Measurements from ENCODE around the gene CCL4L2.
"Not testable (repeated sequence)": the region's sequence is repeated elsewhere in the genome, so short reads cannot be mapped to it uniquely, and the experiment has no call there.

The CCL4L2 gene

GRCh38 chr17:36187943-36188665, 22.8 kb upstream of the CCL4L2 start:
- peak overlapping the region; percentile 8 for H3K9ac ChIP-seq (ENCODE audit: low read depth, low read length, poor library complexity, severe bottlenecking)
- not testable (repeated sequence) for H4K20me1 ChIP-seq (ENCODE audit: insufficient read depth, low read length, poor library complexity, severe bottlenecking); H3F3A ChIP-seq (ENCODE audit: low read depth); H3K36me3 ChIP-seq (ENCODE audit: insufficient read depth, low read length); H2AFZ ChIP-seq (ENCODE audit: low read length); H3K27me3 ChIP-seq (ENCODE audit: insufficient read depth, low read length, poor library complexity, severe bottlenecking); H3K79me2 ChIP-seq (ENCODE audit: insufficient read depth, low read length); H3K4me3 ChIP-seq (ENCODE audit: low read length, poor library complexity, severe bottlenecking); H3K9me3 ChIP-seq (ENCODE audit: insufficient read depth, low read depth, low read length); H3K9me2 ChIP-seq (replicated peaks; ENCODE audit: low read depth, low read length)
- peak overlapping the region; percentile 31 for H3K4me2 ChIP-seq (ENCODE audit: low read depth, low read length, poor library complexity, severe bottlenecking)
- peaks cover 19% of the 10 kb centered on the region for H3K4me1 ChIP-seq (ENCODE audit: insufficient read depth, low read length, poor library complexity, severe bottlenecking)

- no peak overlapping the region for H3K4me3 ChIP-seq (ENCODE audit: low read length, poor library complexity, severe bottlenecking)
- H2AFZ ChIP-seq (ENCODE audit: low read length): no peak overlapping the region
- TF ChIP-seq CTCF (conservative IDR thresholded peaks at IDR 0.05; ENCODE audit: low read length): no peak
- TF ChIP-seq EZH2phosphoT487 (IDR thresholded peaks at IDR 0.05; ENCODE audit: borderline replicate concordance): no peak
These were observed 22.0 kb upstream of the CCL4L2 start for GRCh38 chr17:36188891-36189306.

GRCh38 chr17:36189993-36190392, 20.9 kb upstream of the CCL4L2 start:
- H4K20me1 ChIP-seq (ENCODE audit: insufficient read depth, low read length, poor library complexity, severe bottlenecking); H2AFZ ChIP-seq (ENCODE audit: low read length); H3K4me3 ChIP-seq (ENCODE audit: low read length, poor library complexity, severe bottlenecking); H3K9me3 ChIP-seq (ENCODE audit: insufficient read depth, low read depth, low read length); H3K36me3 ChIP-seq (ENCODE audit: insufficient read depth, low read length); H3K79me2 ChIP-seq (ENCODE audit: insufficient read depth, low read length); H3F3A ChIP-seq (ENCODE audit: low read depth); H3K9me2 ChIP-seq (replicated peaks; ENCODE audit: low read depth, low read length); H3K27me3 ChIP-seq (ENCODE audit: insufficient read depth, low read length, poor library complexity, severe bottlenecking); H3K9ac ChIP-seq (ENCODE audit: low read depth, low read length, poor library complexity, severe bottlenecking); H3K4me2 ChIP-seq (ENCODE audit: low read depth, low read length, poor library complexity, severe bottlenecking): not testable (repeated sequence)
- peaks cover 19% of the 10 kb centered on the region for H3K4me1 ChIP-seq (ENCODE audit: insufficient read depth, low read length, poor library complexity, severe bottlenecking)

More at GRCh38 chr17:36188891-36189306, 22.0 kb upstream of the CCL4L2 start:
- no peaks in the 10 kb centered on the region for H3K9me2 ChIP-seq (replicated peaks; ENCODE audit: low read depth, low read length)
- no peaks in the 10 kb centered on the region for H3K27me3 ChIP-seq (ENCODE audit: insufficient read depth, low read length, poor library complexity, severe bottlenecking)
- peak overlapping the region; percentile 8 for H3K9ac ChIP-seq (ENCODE audit: low read depth, low read length, poor library complexity, severe bottlenecking)
- H4K20me1 ChIP-seq (ENCODE audit: insufficient read depth, low read length, poor library complexity, severe bottlenecking): no peaks in the 10 kb centered on the region
- no peaks in the 10 kb centered on the region for H3F3A ChIP-seq (ENCODE audit: low read depth)
- peaks cover 19% of the 10 kb centered on the region for H3K4me1 ChIP-seq (ENCODE audit: insufficient read depth, low read length, poor library complexity, severe bottlenecking)
- peak overlapping the region; percentile 31 for H3K4me2 ChIP-seq (ENCODE audit: low read depth, low read length, poor library complexity, severe bottlenecking)
- H3K36me3 ChIP-seq (ENCODE audit: insufficient read depth, low read length): no peaks in the 10 kb centered on the region
- H3K79me2 ChIP-seq (ENCODE audit: insufficient read depth, low read length): no peaks in the 10 kb centered on the region
- H3K9me3 ChIP-seq (ENCODE audit: insufficient read depth, low read depth, low read length): no peaks in the 10 kb centered on the region

GRCh38 chr17:36190549-36191330, 20.1 kb upstream of the CCL4L2 start:
- H3K9me2 ChIP-seq (replicated peaks; ENCODE audit: low read depth, low read length); H3K4me3 ChIP-seq (ENCODE audit: low read length, poor library complexity, severe bottlenecking); H2AFZ ChIP-seq (ENCODE audit: low read length); H3K9ac ChIP-seq (ENCODE audit: low read depth, low read length, poor library complexity, severe bottlenecking); H3K4me2 ChIP-seq (ENCODE audit: low read depth, low read length, poor library complexity, severe bottlenecking); H3K27me3 ChIP-seq (ENCODE audit: insufficient read depth, low read length, poor library complexity, severe bottlenecking); H4K20me1 ChIP-seq (ENCODE audit: insufficient read depth, low read length, poor library complexity, severe bottlenecking); H3F3A ChIP-seq (ENCODE audit: low read depth); H3K9me3 ChIP-seq (ENCODE audit: insufficient read depth, low read depth, low read length); H3K36me3 ChIP-seq (ENCODE audit: insufficient read depth, low read length); H3K79me2 ChIP-seq (ENCODE audit: insufficient read depth, low read length): not testable (repeated sequence)
- H3K4me1 ChIP-seq (ENCODE audit: insufficient read depth, low read length, poor library complexity, severe bottlenecking): peaks cover 19% of the 10 kb centered on the region
